Stimulated activated CD4-positive, alpha-beta T cell treated with anti-CD3 and anti-CD28 coated beads, TNF-alpha, amount 100 ng/mL, for 48 hours (primary cell): Measurements from ENCODE around the gene MRS2.
"Not testable (repeated sequence)": the region's sequence is repeated elsewhere in the genome, so short reads cannot be mapped to it uniquely, and the experiment has no call there.

Experiments
- DNase-seq, 3 donors: peaks; one replicate each; pipeline ENCODE4 v3.0.0-alpha.2; 2020; ENCODE audit warnings: low read depth in 3 of 3

The MRS2 gene

GRCh38 chr6:24391208-24391607 lies 11.5 kb upstream of the MRS2 start:
- no peak for DNase-seq

- DNase-seq, result no peak
Measured at GRCh38 chr6:24391756-24392405, 10.9 kb upstream of the MRS2 start.

GRCh38 chr6:24394061-24394779 lies 8.5 kb upstream of the MRS2 start:
- DNase-seq, result no peak

- no peak for DNase-seq
Measured at GRCh38 chr6:24394780-24395437, 7.8 kb upstream of the MRS2 start.

GRCh38 chr6:24396824-24397223 lies 5.9 kb upstream of the MRS2 start:
- no peak for DNase-seq

- DNase-seq, result no peak
Measured at GRCh38 chr6:24397631-24398030, 5.1 kb upstream of the MRS2 start.

GRCh38 chr6:24400045-24401039 lies 2.4 kb upstream of the MRS2 start:
- DNase-seq, result not testable (repeated sequence)

GRCh38 chr6:24401458-24401857 lies 1.3 kb upstream of the MRS2 start:
- DNase-seq, result no peak

- DNase-seq, result no peak
Measured at GRCh38 chr6:24403501-24403824, 727 bp downstream of the MRS2 start.

- DNase-seq, result no peak
Measured at GRCh38 chr6:24405262-24405661, 2.5 kb downstream of the MRS2 start.

GRCh38 chr6:24408719-24409410 lies 6.1 kb downstream of the MRS2 start:
- no peak for DNase-seq

GRCh38 chr6:24410622-24411021 lies 7.9 kb downstream of the MRS2 start:
- DNase-seq, result no peak

- no peak for DNase-seq
Measured at GRCh38 chr6:24412294-24412693, 9.6 kb downstream of the MRS2 start.

GRCh38 chr6:24414531-24414930 lies 11.8 kb downstream of the MRS2 start:
- not testable (repeated sequence) for DNase-seq

- no peak for DNase-seq
Measured at GRCh38 chr6:24415753-24416152, 13.0 kb downstream of the MRS2 start.

GRCh38 chr6:24419526-24419925 lies 16.8 kb downstream of the MRS2 start:
- DNase-seq, result no peak

GRCh38 chr6:24425091-24425490 lies 22.4 kb downstream of the MRS2 start:
- DNase-seq, result no peak

- DNase-seq, result no peak
Measured at GRCh38 chr6:24426729-24427446, 24.2 kb downstream of the MRS2 start.

GRCh38 chr6:24428615-24429014 lies 25.9 kb downstream of the MRS2 start:
- no peak for DNase-seq

- DNase-seq, result no peak
Measured at GRCh38 chr6:24429146-24429545, 26.4 kb downstream of the MRS2 start.

- DNase-seq, result no peak
Measured at GRCh38 chr6:24430086-24430485, 27.4 kb downstream of the MRS2 start.
